H1 (cell line): ENCODE results near the gene RAPH1. TPM values are rescaled to one million over a fixed set of nuclear protein-coding genes. Genes with fewer than 3 reads are reported as not detected.

Source experiments
- ASH2L ChIP-seq: fragments of 200-600, 300-600 bp; sonication (generic); IDR thresholded peaks from one replicate; pipeline ENCODE4 v1.7.1; 2017; ENCODE audit warnings: low read length
- CEBPB ChIP-seq: IDR thresholded peaks from 2 replicates; pipeline ENCODE4 v1.6.1; 2012; ENCODE audit warnings: low read depth, low read length
- CHD2 ChIP-seq: IDR thresholded peaks from 2 replicates; pipeline ENCODE4 v1.6.1; 2012; ENCODE audit warnings: low read length, improper control_type of control experiment
- CHD7 ChIP-seq: fragments of 300-600 bp; sonication (generic); IDR thresholded peaks from 2 replicates; pipeline ENCODE4 v1.7.1; 2012; ENCODE audit warnings: low read length, moderate library complexity, mild to moderate bottlenecking, inconsistent platforms; ENCODE audit not compliant: insufficient replicate concordance
- CREB1 ChIP-seq: IDR thresholded peaks from 2 replicates; pipeline ENCODE4 v1.6.1; 2012; ENCODE audit warnings: inconsistent platforms
- SAP30 ChIP-seq: fragments of 300-600 bp; sonication (generic); IDR thresholded peaks from 2 replicates; pipeline ENCODE4 v1.7.1; 2012; ENCODE audit warnings: low read length, moderate library complexity, mild to moderate bottlenecking, inconsistent platforms; ENCODE audit not compliant: insufficient read depth, insufficient replicate concordance
- SP4 ChIP-seq: IDR thresholded peaks from 2 replicates; pipeline ENCODE4 v1.6.1; 2012; ENCODE audit warnings: low read length, inconsistent platforms
- ZNF274 ChIP-seq: IDR thresholded peaks from 2 replicates; pipeline ENCODE4 v1.7.0; 2012; ENCODE audit warnings: low read length, borderline replicate concordance; ENCODE audit errors: extremely low read depth
- polyA plus RNA-seq, 7 experiments: library from polyadenylated mRNA; depleted of rRNA in 3 of 7; stranded (reverse) in 5 of 7; unstranded in 2 of 7; fragments of >200 nt in 5 of 7; fragments of 200-250 nt in 2 of 7; gene quantifications; 1 replicate in 5 of 7; 2 replicates in 1 of 7; 4 replicates in 1 of 7; pipeline versions ENCODE4 v1.2.1 to v1.2.3, GENCODE V29; 2011 to 2013; ENCODE audit warnings: missing spikeins in 2 of 7, mixed read lengths in 2 of 7
- total RNA-seq: library from RNA; stranded (reverse); fragmentation: NEBNext Ultra II Directional; extraction: Animal tissue kit (Norgen Biotek cat#: 25700); gene quantifications from 2 replicates; pipeline ENCODE4 v1.2.1, GENCODE V29; 2021
- TF ChIP-seq, protein P1 (sequence below), 3 experiments: IDR thresholded peaks; 1 replicate in 2 of 3; 2 replicates in 1 of 3; pipeline versions ENCODE4 v1.5.1 to v1.6.1; 2011; ENCODE audit warnings: low read length in 3 of 3, mild to moderate bottlenecking in 3 of 3, inconsistent platforms in 2 of 3, low read depth in 1 of 3, moderate library complexity in 1 of 3; ENCODE audit not compliant: insufficient read depth in 1 of 3; ENCODE audit errors: control extremely low read depth in 1 of 3

Gene RAPH1
- total and polyA plus RNA-seq, 2 of the 8 experiments (the other 6 are each of a cell fraction or from before 2014, with no cell fraction given): 3.8 to 27.4 TPM

DNA sequence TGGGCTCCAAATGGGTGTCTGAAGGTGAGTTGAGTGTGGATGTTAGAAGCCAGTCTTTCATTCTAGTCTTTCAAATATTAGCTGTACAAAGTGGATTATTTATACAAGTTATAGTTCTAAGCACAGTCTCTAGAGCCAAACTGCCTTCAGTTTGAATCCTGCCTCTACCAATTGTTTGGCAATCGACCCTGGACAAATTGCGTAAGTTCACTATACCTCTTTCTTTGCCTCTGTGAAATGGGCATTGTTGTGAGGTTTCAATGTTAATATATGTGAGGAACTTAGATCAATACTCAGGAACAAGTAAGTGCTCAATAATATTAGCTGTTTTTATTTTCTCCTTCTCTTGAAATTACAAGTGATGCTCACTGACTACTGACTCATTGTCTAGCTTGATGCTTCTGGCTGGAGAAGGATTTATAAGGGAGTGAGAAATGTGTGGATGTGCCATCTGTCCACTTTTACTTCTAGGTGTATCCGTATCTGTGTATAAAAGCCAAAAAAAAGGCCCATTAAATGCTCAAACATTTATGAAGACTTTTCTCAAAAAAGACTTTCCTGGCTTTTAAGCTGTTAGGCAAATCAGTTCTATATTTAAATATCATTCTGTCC lies 48.1 kb upstream of the RAPH1 start (continued):
- TF ChIP-seq, protein P1, sequence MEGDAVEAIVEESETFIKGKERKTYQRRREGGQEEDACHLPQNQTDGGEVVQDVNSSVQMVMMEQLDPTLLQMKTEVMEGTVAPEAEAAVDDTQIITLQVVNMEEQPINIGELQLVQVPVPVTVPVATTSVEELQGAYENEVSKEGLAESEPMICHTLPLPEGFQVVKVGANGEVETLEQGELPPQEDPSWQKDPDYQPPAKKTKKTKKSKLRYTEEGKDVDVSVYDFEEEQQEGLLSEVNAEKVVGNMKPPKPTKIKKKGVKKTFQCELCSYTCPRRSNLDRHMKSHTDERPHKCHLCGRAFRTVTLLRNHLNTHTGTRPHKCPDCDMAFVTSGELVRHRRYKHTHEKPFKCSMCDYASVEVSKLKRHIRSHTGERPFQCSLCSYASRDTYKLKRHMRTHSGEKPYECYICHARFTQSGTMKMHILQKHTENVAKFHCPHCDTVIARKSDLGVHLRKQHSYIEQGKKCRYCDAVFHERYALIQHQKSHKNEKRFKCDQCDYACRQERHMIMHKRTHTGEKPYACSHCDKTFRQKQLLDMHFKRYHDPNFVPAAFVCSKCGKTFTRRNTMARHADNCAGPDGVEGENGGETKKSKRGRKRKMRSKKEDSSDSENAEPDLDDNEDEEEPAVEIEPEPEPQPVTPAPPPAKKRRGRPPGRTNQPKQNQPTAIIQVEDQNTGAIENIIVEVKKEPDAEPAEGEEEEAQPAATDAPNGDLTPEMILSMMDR (IDR thresholded peaks at IDR 0.05; ENCODE audit: control extremely low read depth in 1 of 3, insufficient read depth in 1 of 3, low read depth in 1 of 3, low read length in 3 of 3): no peak
- TF ChIP-seq ASH2L: no peak
- no peak for TF ChIP-seq CHD2
- TF ChIP-seq CREB1: no peak
- no peak for TF ChIP-seq SP4
- no peak for TF ChIP-seq CEBPB
- no peak for TF ChIP-seq SAP30
- TF ChIP-seq ZNF274: no peak
- no peak for TF ChIP-seq CHD7
